Heart right ventricle (tissue), 16 donors: ENCODE results near the gene TBX1. TPM values are rescaled to one million over a fixed set of nuclear protein-coding genes. Genes with fewer than 3 reads are reported as not detected.

Source experiments
- ATAC-seq, 8 donors: fragments of 200-7000 bp; cut with Tn5 transposase; one replicate each; pipeline ENCODE4 v1.9.1; 2020; ENCODE audit warnings: mild to moderate bottlenecking in 8 of 8, moderate library complexity in 8 of 8, moderate number of reproducible peaks in 1 of 8
- DNase-seq, 2 donors: peaks; one replicate each; pipeline ENCODE4 v3.0.0-alpha.2; 2020
- H3K27ac ChIP-seq, 10 donors: fragments of 200-600 bp; sonication (generic) in 2 of 10; one replicate each; pipeline versions ENCODE4 v1.5.0 to v1.8.0; 2020 to 2022; ENCODE audit warnings: mild to moderate bottlenecking in 3 of 10
- H3K27me3 ChIP-seq, 7 donors: fragments of 200-600 bp; one replicate each; pipeline ENCODE4 v1.8.0; 2021 to 2022; ENCODE audit warnings: mild to moderate bottlenecking in 2 of 7
- H3K36me3 ChIP-seq, 9 donors: fragments of 200-600 bp; sonication (generic) in 1 of 9; one replicate each; pipeline versions ENCODE4 v1.5.0 to v1.8.0; 2020 to 2022; ENCODE audit warnings: mild to moderate bottlenecking in 2 of 9
- H3K4me1 ChIP-seq, 9 donors: fragments of 200-600 bp; sonication (generic) in 1 of 9; one replicate each; pipeline versions ENCODE4 v1.5.0 to v1.8.0; 2020 to 2022; ENCODE audit warnings: mild to moderate bottlenecking in 4 of 9
- H3K4me3 ChIP-seq, 10 donors: fragments of 200-600 bp; sonication (generic) in 2 of 10; one replicate each; pipeline versions ENCODE4 v1.5.0 to v1.8.0; 2020 to 2022; ENCODE audit warnings: mild to moderate bottlenecking in 7 of 10, moderate library complexity in 2 of 10
- H3K9me3 ChIP-seq, 11 donors: fragments of 200-600 bp in 10 of 11; sonication (generic) in 2 of 11; one replicate each; pipeline versions ENCODE4 v1.5.0 to v1.8.0; 2013 to 2022; ENCODE audit warnings: mild to moderate bottlenecking in 2 of 11, control low read depth in 1 of 11, moderate library complexity in 1 of 11
- WGBS, 2 donors: extraction: QIAGEN DNeasy Blood & Tissue Kit; methylation state at CpG; one replicate each; pipeline ENCODE4 v1.1.7; 2013; ENCODE audit warnings: inconsistent platforms in 1 of 2; 5-methylcytosine and 5-hydroxymethylcytosine counted together
- intact Hi-C, 10 donors: fragments of 100-400 bp; cut with DNase I; formaldehyde crosslinking; loops; one replicate each; pipeline versions ENCODE4 v1.11.1 to v1.14.2; 2022
- polyA plus RNA-seq, 2 donors: library from polyadenylated mRNA; stranded (reverse); fragments of 200-250 nt; gene quantifications; one replicate each; pipeline ENCODE4 v1.2.3, GENCODE V29; 2013
- total RNA-seq, 10 donors: library from RNA; stranded (reverse); fragmentation: NEBNext Ultra II Directional in 3 of 10; extraction: Animal tissue kit (Norgen Biotek cat#: 25700) in 3 of 10; gene quantifications; one replicate each; pipeline versions ENCODE4 v1.2.1 to v1.2.4, GENCODE V29; 2021 to 2023
- TF ChIP-seq, protein P1 (sequence below), 9 donors: fragments of 200-600 bp; sonication (generic) in 2 of 9; IDR thresholded peaks; one replicate each; pipeline versions ENCODE4 v1.5.0 to v1.8.0; 2021 to 2022; ENCODE audit warnings: antibody characterized with exemption in 9 of 9, mild to moderate bottlenecking in 5 of 9, moderate library complexity in 1 of 9
- donor health status: Arrhythmogenic right ventricular cardiomyopathy.
- donor health status: ischemic (EF 13 %, LVEDD 7.1; RV severe dilation, severe dysfunction).
- donor health status: healthy with polysubstance abuse.
- donor health status: DM: no; HTN: yes; CAD: no.
- donor health status: DM: no; HTN: no; CAD: no.
- donor health status: ischemic (EF 25% LVEDD 6.9; RV normal size, moderate dysfunction).
- donor health status: ischemic (EF 25% LVEDD 5.7; RV mildly dilated, moderate dysfunction).
- donor health status: healthy.
- donor health status: DM: yes; HTN: yes; CAD: no.
- donor health status: Ischemic cardiomyopathy.
- donor health status: ischemic (EF 35%, LVEDD 5.7; RV mildly dilated, moderate dysfunction).
- donor health status: nonischemic (EF 11% LVEDD 7.7; RV severe dilation, severe dysfunction).
- donor health status: DM: yes; HTN: yes; CAD: no.
- donor health status: PGD.
- donor health status: ischemic (EF 29% LVEDD 5.4; RV normal size, mild dysfunction).
- donor health status: nonischemic (EF 23%, LVEDD 6.1; RV moderate dilation, normal function).

TBX1 gene
- total and polyA plus RNA-seq, 12 donors = 0.53 to 1.8 (median 0.98) TPM

DNA sequence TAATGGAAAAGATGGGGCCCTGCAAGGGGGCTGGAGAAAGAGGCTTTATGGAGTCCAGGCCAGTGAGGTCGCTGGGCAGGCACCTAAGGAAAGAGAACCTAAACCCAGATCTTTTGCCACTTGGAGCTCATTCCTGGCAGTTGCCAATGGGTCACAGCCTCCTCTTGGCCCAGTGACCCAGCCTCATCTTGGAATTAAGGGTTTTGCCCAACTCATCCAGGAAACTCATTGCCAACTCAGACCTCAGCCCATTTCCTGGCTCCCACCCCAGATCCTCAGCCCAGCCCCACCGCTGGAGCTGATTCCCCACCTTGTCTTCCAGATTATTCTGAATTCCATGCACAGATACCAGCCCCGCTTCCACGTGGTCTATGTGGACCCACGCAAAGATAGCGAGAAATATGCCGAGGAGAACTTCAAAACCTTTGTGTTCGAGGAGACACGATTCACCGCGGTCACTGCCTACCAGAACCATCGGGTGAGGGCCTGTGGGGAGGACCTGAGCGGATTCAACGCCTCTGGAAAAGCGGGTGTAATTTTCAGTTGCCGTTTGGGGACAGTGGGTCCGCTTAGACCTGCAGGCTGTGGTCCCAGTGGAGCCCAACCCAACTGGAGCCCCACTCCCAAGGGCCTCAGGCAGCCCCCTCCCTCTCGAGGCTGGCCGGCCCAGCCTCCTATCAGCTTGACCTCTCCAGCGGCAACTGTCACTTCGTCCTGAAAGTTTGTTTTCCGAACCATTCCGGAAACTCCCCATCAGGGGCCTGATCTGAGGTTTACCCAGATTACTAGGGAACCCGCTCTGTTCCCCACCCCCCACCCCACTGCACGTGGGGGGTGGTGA, 4.3 kb downstream of the TBX1 start:
- intact Hi-C loops = no loop called here
- Histone ChIP-seq H3K9me3 (no peaks in the 10 kb centered on the region), H3K27me3 (peaks cover 80 to 94% (median 93%) of the 10 kb centered on the region in 7 donors), H3K27ac (peak overlapping the region in 1 of 10 donors; percentile 10), H3K4me3 (peak overlapping the region in 1 of 10 donors; percentile 36), H3K36me3 (no peaks in the 10 kb centered on the region), H3K4me1 (peaks cover 11 to 32% (median 23%) of the 10 kb centered on the region in 9 donors)
- WGBS, 2 donors = 46 to 48% methylated on average over 25 of the region's 25 CpGs
- DNase-seq (no peak), ATAC-seq (no peak)
- TF ChIP-seq, protein P1, sequence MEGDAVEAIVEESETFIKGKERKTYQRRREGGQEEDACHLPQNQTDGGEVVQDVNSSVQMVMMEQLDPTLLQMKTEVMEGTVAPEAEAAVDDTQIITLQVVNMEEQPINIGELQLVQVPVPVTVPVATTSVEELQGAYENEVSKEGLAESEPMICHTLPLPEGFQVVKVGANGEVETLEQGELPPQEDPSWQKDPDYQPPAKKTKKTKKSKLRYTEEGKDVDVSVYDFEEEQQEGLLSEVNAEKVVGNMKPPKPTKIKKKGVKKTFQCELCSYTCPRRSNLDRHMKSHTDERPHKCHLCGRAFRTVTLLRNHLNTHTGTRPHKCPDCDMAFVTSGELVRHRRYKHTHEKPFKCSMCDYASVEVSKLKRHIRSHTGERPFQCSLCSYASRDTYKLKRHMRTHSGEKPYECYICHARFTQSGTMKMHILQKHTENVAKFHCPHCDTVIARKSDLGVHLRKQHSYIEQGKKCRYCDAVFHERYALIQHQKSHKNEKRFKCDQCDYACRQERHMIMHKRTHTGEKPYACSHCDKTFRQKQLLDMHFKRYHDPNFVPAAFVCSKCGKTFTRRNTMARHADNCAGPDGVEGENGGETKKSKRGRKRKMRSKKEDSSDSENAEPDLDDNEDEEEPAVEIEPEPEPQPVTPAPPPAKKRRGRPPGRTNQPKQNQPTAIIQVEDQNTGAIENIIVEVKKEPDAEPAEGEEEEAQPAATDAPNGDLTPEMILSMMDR (IDR thresholded peaks at IDR 0.05) = no peak

DNA sequence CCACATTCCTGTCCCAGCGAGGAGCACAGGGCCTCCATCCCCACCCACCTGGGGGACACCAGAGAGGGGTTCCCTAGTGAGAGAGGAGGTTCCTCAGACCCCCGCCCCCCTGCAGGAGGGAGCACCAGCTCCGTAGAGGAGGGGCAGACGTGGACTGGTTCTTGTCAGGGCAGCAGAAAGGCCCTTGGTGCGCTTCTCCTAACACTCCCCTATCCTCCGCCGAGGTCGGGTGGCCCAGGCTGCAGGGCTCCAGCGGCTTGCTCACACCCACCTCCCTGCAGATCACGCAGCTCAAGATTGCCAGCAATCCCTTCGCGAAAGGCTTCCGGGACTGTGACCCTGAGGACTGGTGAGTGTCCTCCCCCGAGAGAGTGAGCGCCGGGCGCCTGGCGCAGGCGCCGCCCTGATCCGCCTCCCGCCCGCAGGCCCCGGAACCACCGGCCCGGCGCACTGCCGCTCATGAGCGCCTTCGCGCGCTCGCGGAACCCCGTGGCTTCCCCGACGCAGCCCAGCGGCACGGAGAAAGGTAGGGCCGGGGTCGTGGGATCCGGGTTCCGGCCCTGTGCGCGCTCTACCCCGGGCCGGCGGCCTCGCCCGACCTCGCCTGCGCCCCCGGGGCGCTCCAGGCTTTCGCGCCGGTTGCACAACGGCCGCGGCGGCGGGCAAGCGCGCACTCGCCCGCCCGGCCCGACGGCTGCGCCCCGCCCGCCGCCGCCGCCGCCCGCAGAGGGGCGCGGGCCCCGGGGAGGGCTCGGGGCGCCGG, 5.1 kb downstream of the TBX1 start:
- Histone ChIP-seq H3K27ac (peak overlapping the region in 1 of 10 donors; percentile 10), H3K4me1 (peaks cover 7 to 28% (median 19%) of the 10 kb centered on the region in 9 donors), H3K36me3 (no peaks in the 10 kb centered on the region), H3K9me3 (no peaks in the 10 kb centered on the region), H3K4me3 (peak overlapping the region in 9 of 10 donors; percentile 15 to 47 (median 37)), H3K27me3 (peaks cover 85 to 97% (median 96%) of the 10 kb centered on the region in 7 donors)
- intact Hi-C loops = no loop called here
- 2% methylated on average over 66 to 83 of the region's 83 CpGs for WGBS, 2 donors
- DNase-seq (peak in 1 of 2 donors; percentile 37), ATAC-seq (peak in 3 of 8 donors; percentile 27 to 65 (median 43))
- TF ChIP-seq, protein P1 (IDR thresholded peaks at IDR 0.05) = no peak

DNA sequence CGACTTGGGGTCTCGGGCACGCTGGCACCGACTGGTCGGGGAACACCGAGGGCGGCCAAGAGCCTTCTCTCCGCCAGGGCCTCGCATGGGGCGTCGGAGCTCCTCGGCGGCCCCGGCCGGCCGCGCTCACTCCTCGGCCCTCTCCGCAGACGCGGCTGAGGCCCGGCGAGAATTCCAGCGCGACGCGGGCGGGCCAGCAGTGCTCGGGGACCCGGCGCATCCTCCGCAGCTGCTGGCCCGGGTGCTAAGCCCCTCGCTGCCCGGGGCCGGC, 5.6 kb downstream of the TBX1 start:
- ATAC-seq (no peak), DNase-seq (no peak)
- TF ChIP-seq, protein P1 (IDR thresholded peaks at IDR 0.05) = no peak
- Histone ChIP-seq H3K4me3 (peak overlapping the region in 9 of 10 donors; percentile 26 to 47 (median 40)), H3K4me1 (peaks cover 7 to 28% (median 19%) of the 10 kb centered on the region in 9 donors), H3K27me3 (peaks cover 83 to 100% (median 99%) of the 10 kb centered on the region in 7 donors), H3K36me3 (no peaks in the 10 kb centered on the region), H3K27ac (peak overlapping the region in 1 of 10 donors; percentile 66), H3K9me3 (no peaks in the 10 kb centered on the region)
- intact Hi-C loops = no loop called here
- WGBS, 2 donors = 0 to 1% methylated on average over 16 to 36 of the region's 36 CpGs
